IPS DF 6.9 (cell line): ENCODE data around the gene TMEM190.

ENCODE experiments used
- DNase-seq: peaks from one replicate; pipeline ENCODE4 v3.0.0-alpha.2; 2013; ENCODE audit warnings: low read depth, low spot score
- H3K27ac ChIP-seq: one replicate; pipeline ENCODE4 v1.5.1; 2013; ENCODE audit warnings: low read length, control low read depth
- H3K27me3 ChIP-seq: 2 replicates; pipeline ENCODE4 v1.6.1; 2013; ENCODE audit warnings: mild to moderate bottlenecking, low read length; ENCODE audit not compliant: control insufficient read depth, insufficient read depth
- H3K36me3 ChIP-seq: 2 replicates; pipeline ENCODE4 v1.6.1; 2013; ENCODE audit warnings: low read length; ENCODE audit not compliant: control insufficient read depth, insufficient read depth
- H3K4me1 ChIP-seq: 2 replicates; pipeline ENCODE4 v1.6.1; 2013; ENCODE audit warnings: low read length; ENCODE audit not compliant: control insufficient read depth, insufficient read depth
- H3K4me3 ChIP-seq: 2 replicates; pipeline ENCODE4 v1.5.1; 2013; ENCODE audit warnings: mild to moderate bottlenecking, low read length
- H3K9me3 ChIP-seq: 2 replicates; pipeline ENCODE4 v1.6.1; 2013; ENCODE audit warnings: low read length, inconsistent platforms; ENCODE audit not compliant: control insufficient read depth, insufficient read depth
- WGBS: extraction: QIAGEN DNeasy Blood & Tissue Kit; methylation state at CpG from one replicate; pipeline ENCODE4 v1.1.7; 2013; ENCODE audit warnings: mixed read lengths, missing lambda C conversion rate; ENCODE audit not compliant: insufficient read length, insufficient coverage; 5-methylcytosine and 5-hydroxymethylcytosine counted together

TMEM190 gene

GRCh38 chr19:55341595-55342531 lies 34.8 kb upstream of the TMEM190 start:
- Histone ChIP-seq H3K4me3 (no peak overlapping the region; the same call in 1 of the 2 replicates), H3K4me1 (peaks cover 2% of the 10 kb centered on the region), H3K27ac (no peak overlapping the region), H3K9me3 (no peaks in the 10 kb centered on the region), H3K27me3 (no peaks in the 10 kb centered on the region), H3K36me3 (peaks cover 9% of the 10 kb centered on the region)
- no peak for DNase-seq
- WGBS, result no CpG with 5 or more reads among the region's 50 CpGs

GRCh38 chr19:55344444-55344843 lies 32.2 kb upstream of the TMEM190 start:
- Histone ChIP-seq H3K36me3 (peaks cover 15% of the 10 kb centered on the region), H3K27me3 (no peaks in the 10 kb centered on the region), H3K4me3 (no peak overlapping the region), H3K9me3 (no peaks in the 10 kb centered on the region), H3K27ac (no peak overlapping the region), H3K4me1 (peaks cover 12% of the 10 kb centered on the region)
- no peak for DNase-seq
- WGBS, result no CpG with 5 or more reads among the region's 9 CpGs

GRCh38 chr19:55345101-55345817 lies 31.4 kb upstream of the TMEM190 start:
- H3K27me3 ChIP-seq, result no peaks in the 10 kb centered on the region
- H3K4me3 ChIP-seq, result no peak overlapping the region
- peaks cover 15% of the 10 kb centered on the region for H3K36me3 ChIP-seq
- no peaks in the 10 kb centered on the region for H3K9me3 ChIP-seq
- WGBS, result no CpG with 5 or more reads among the region's 22 CpGs
- H3K4me1 ChIP-seq, result peaks cover 12% of the 10 kb centered on the region
- DNase-seq, result no peak
- H3K27ac ChIP-seq, result no peak overlapping the region

GRCh38 chr19:55345818-55346724 lies 30.6 kb upstream of the TMEM190 start:
- Histone ChIP-seq H3K27ac (no peak overlapping the region), H3K9me3 (no peaks in the 10 kb centered on the region), H3K4me1 (peaks cover 16% of the 10 kb centered on the region), H3K36me3 (peaks cover 15% of the 10 kb centered on the region), H3K27me3 (no peaks in the 10 kb centered on the region), H3K4me3 (no peak overlapping the region)
- whole genome bisulfite sequencing, result no CpG with 5 or more reads among the region's 43 CpGs
- DNase-seq, result no peak

GRCh38 chr19:55346725-55347441 lies 29.7 kb upstream of the TMEM190 start:
- H3K27me3 ChIP-seq, result no peaks in the 10 kb centered on the region
- H3K27ac ChIP-seq, result no peak overlapping the region
- no peak for DNase-seq
- no CpG with 5 or more reads among the region's 41 CpGs for WGBS
- no peak overlapping the region for H3K4me3 ChIP-seq
- H3K9me3 ChIP-seq, result no peaks in the 10 kb centered on the region
- peaks cover 15% of the 10 kb centered on the region for H3K36me3 ChIP-seq
- peaks cover 16% of the 10 kb centered on the region for H3K4me1 ChIP-seq

- Histone ChIP-seq H3K9me3 (no peaks in the 10 kb centered on the region), H3K27ac (no peak overlapping the region), H3K36me3 (peaks cover 15% of the 10 kb centered on the region), H3K27me3 (no peaks in the 10 kb centered on the region), H3K4me3 (no peak overlapping the region), H3K4me1 (peaks cover 16% of the 10 kb centered on the region)
- no peak for DNase-seq
- no CpG with 5 or more reads among the region's 10 CpGs for WGBS
Observed at GRCh38 chr19:55347442-55348009, 29.1 kb upstream of the TMEM190 start.

GRCh38 chr19:55348317-55349034 lies 28.1 kb upstream of the TMEM190 start:
- Histone ChIP-seq H3K4me1 (peaks cover 16% of the 10 kb centered on the region), H3K36me3 (peaks cover 12% of the 10 kb centered on the region), H3K4me3 (no peak overlapping the region), H3K27ac (peak overlapping the region; percentile 56), H3K9me3 (no peaks in the 10 kb centered on the region), H3K27me3 (peaks cover 5% of the 10 kb centered on the region; the same call in 1 of the 2 replicates)
- no CpG with 5 or more reads among the region's 22 CpGs for WGBS
- no peak for DNase-seq

GRCh38 chr19:55350620-55351315 lies 25.9 kb upstream of the TMEM190 start:
- no CpG with 5 or more reads among the region's 11 CpGs for WGBS
- Histone ChIP-seq H3K9me3 (no peaks in the 10 kb centered on the region), H3K4me1 (peaks cover 16% of the 10 kb centered on the region), H3K27ac (no peak overlapping the region), H3K36me3 (peaks cover 8% of the 10 kb centered on the region), H3K4me3 (no peak overlapping the region), H3K27me3 (peaks cover 7% of the 10 kb centered on the region; the same call in 1 of the 2 replicates)
- DNase-seq, result no peak
